Activated naive CD4-positive, alpha-beta T cell (primary cell): ENCODE measurements around the gene PBX4.

Experiments used
- DNase-seq, 4 experiments: peaks; one replicate each; lab custom pipeline; 2025; lab: John Stamatoyannopoulos, UW

Gene PBX4

DNA sequence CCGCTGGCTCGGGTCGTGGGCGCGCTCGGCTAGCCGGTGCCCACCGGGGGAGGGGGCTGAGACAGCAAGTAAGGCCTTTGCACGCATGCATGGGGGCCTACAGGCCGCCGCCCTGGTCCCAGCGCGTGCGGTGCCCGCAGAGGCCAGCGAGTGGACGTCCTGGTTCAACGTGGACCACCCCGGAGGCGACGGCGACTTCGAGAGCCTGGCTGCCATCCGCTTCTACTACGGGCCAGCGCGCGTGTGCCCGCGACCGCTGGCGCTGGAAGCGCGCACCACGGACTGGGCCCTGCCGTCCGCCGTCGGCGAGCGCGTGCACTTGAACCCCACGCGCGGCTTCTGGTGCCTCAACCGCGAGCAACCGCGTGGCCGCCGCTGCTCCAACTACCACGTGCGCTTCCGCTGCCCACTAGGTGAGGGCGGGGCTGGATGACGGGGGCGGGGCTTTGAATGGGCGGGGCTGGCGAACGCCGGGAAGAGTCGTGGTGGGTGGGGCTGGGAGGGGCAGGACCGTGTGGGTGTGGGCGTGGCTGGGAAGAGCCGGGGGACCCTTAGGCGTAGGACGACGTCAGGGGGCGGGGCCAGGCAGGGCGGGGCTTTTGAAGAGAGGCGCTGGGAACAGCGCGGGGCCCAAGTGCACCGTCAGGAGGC is 78.3 kb downstream of the PBX4 start:
- peak in 2 of 4 experiments; percentile 22 to 57 for DNase-seq

DNA sequence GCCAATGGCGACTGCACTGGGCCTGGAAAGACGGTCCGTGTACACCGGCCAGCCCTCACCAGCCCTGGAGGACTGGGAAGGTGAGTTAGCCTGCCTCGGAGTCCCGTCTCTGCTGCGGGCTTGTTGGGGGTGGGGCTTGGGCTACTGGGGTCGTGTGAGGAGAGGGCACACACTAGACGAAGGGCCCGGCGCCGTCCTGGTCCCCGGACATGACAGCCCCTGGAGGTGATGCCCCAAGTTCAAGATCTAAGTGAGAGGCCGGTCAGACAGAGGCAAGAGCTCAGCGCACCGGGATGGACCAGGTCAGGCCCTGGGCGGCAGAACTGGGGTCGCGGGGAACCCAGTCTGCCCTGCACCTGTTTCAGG is 78.8 kb downstream of the PBX4 start:
- DNase-seq, result no peak

DNA sequence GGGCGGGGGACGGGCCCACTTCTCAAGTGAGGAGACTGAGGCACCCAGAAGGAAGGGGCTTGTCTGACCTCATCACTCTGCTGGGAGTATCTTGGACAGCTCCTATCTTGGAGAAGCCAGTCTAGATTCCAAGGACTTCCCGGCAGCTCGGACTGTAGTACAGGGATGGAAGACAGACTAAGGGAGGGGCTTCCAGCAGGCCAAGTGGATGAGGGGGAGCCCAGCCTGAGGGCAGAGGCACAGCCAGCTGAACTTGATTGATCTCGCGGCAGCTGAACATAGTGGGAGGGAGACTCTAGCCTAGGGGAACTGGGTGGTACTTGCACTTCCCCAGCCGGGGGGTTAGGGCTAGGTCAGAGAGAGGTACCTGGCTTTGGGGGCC is 79.7 kb downstream of the PBX4 start:
- no peak for DNase-seq

DNA sequence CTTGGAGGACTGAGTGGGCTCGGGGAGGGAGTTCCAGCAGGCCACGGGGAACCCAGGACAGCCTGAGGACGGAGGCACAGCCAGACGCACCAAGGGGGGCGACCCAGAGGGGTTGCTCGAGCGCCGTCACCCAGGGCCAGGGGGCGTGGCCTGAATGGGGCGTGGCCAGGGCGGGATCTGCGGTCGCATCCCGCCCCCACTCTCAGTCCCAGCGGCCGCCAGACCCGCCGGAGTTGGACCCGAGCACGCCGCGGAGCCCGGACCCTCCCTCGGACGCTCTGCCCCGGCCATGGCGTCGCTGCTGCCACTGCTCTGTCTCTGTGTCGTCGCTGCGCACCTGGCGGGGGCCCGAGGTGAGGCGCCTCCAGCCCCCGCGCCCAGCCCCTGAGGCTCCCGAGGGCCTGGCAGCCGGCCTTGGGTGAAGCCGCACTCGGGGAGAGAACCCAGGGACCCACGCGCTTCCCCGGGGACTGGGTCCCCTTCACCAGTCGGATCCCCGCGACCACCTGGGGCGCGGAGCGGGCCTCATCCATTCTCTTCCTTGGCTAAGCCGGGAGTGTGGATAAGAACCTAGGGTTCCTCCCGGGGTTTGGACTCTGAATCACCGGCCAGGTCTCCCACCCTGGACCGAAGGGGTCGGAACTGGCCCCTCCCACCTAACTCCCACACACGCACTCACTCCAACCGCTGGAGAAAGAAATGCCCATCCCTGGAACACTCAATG is 80.3 kb downstream of the PBX4 start, which contains the start of gene CILP2:
Gene CILP2 (plus strand): TSS at position 205 of the 724 bp plus-strand sequence. CDS start 85 bp downstream, at position 290.
- peak in 2 of 4 experiments; percentile 21 to 49 for DNase-seq

DNA sequence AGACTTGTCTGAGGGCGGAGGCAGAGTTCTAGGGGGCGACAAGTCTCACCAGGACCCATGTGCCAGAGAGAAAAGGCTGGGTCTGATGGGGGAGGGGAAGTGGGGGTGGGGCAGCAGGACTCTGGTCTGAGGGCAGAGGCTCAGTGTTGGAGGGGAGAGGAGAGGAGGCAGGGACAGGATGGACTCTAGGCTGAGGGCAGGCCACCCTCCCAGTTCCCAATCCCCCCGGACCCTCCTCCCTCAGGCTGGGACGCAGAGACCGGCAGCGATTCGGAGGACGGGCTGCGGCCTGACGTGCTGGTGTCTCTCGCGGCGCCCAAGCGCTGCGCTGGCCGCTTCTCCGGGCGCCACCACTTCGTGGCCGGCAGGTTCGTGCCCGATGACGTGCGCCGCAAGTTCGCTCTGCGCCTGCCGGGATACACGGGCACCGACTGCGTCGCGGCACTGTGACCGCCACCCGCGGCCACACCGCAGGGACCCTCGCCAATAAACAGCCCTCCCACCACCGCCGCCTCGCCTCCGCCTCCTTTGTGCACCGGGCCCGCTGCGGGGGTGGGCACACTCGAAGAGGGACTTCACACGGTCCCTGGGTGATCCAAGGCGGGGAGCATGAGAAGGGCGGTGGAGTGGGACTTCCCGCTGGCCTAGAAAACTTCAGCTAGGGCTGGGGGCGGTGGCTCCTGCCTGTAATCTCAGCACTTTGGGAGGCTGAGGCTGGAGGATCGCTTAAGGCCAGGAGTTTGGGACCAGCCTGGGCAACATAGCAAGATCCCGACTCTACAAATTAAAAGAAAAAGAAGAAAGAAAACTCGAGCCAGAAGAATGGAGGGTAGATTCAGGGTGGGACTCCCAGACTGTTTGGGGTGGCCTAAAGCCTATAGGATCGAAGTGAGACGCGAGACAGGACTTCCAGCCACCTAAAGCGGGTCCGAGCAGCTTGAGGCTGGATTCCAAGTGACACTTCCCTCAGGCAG is 81.1 kb downstream of the PBX4 start:
- no peak for DNase-seq

DNA sequence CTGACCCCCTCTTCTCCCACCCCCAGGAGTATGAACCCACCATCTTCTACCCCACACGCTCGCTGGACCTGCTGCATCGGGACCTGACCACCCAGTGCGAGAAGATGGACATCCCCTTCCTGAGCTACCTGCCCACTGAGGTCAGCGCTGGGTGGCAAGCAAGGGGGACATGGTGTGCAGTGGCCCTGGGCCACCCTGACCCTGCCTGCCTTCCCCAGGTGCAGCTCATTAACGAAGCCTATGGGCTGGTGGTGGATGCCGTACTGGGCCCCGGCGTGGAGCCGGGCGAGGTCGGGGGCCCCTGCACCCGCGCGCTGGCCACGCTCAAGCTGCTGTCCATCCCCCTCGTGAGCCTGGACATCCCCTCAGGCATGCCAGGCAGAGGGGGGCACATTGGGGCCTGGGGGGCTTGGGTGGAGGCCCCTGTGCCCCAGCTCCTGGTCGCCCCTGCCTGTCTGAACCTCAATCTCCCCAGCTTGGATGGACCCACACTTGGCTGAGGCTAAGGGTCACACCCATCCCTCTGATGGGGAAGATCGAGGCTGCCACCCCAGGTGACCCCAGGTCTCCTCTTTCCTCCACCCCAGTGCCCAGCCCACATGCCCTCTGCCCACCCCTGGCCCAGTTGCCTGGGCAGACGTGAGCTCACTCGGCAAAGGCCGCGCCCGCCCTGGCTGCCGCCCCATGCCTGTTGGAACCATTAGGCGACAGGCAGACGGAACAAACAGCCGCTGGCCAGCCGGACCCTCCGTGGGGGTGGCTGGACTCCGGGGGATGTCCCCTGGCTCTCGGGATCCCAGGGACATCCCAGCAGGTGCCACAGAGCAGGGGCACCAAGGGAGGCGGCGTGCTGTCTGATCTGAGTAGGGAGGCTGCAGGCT is 82.9 kb downstream of the PBX4 start:
- DNase-seq, result no peak

DNA sequence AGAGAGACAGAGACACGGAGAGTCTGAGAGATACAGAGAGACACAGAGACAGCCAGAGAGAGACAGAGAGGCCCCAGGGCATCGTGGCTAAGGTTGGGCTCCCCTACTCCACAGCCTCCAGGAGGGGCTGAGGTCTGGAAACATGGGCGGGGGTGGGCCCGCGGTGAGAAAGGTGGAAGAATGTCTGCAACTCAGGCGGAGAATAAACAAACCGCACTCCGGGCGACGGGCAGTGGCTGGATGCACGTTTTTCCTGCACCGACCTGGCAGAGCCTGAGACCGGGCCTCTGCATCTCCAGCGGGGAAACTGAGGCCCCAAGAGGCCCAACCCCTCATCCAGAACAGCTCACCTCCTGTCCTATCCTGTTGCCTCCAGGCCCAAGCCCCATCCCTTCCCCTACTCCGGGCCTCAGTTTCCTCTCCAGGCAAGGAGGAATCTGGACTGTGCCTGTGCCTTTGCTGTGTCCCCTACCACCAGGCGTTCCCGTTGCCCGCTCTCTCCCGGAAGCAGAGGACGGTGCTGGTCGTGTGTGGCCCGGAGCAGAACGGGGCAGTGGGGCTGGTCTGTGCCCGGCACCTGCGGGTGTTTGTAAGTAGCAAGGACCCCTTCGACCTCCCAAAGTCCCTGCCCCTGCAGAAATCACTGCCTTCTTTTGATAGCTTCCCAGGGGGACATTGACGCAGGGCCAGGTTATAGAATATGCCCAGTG is 83.8 kb downstream of the PBX4 start:
- no peak for DNase-seq

DNA sequence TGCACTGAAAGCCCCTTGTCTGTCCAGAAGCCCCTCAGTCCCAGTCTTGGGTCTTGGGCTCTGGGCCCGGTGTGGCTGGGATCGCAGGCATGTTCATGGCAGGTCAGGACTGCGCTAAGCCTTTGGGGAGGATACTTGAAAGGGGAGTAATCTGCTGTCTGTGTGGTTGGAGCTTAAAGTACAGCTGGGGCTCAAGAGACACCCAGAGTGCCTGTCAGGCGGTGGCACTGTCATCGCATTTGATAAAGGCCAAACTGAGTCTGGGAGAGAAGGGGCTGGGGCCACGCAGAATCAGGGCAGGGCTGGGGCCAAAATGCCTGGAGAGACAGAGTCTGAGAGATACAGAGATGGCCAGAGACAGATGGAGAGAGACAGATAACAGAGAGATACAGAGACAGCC is 84.6 kb downstream of the PBX4 start:
- DNase-seq, result no peak

DNA sequence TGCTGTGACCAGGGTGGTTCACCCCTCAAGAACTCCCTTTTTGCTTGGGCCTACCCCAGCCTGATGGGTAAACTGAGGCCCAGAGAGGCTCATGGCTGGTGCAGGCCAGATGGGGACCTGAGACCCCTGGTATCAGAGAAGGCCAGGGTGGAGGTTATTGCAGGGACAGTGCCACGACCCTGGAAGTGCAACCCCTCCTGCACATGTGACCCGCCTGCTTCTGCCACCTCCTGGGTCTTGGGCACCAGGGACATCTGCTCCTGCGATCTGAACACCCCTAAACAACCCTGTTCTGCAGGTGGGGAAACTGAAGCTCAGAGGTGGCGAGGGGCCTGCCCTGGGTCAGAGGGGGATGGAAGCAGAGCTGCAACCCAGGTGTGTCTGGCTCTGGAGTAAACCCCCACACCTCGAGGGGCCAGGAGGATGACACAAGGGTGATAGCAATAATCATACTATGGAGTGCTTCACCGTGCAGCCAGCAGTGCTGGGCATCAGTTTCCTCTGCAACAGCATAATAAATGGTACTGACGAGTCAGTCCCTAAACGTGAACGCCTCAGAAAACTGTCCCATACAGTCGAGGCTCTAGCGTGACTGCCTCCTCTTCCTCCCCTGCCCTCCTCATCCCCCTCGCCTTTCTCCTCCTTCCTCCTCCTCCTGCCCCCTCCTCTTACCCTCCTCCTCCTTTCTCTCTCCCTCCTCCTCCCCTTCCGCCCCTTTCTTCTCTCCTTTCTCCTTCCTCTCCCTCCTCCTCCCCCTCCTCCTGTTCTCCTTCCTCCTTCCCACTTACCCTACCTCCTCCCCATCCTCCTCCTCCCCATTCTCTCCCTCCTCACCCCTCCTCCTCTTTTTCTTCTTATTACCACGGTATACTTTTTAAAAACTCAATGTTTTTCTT is 85.4 kb downstream of the PBX4 start:
- DNase-seq, result no peak

DNA sequence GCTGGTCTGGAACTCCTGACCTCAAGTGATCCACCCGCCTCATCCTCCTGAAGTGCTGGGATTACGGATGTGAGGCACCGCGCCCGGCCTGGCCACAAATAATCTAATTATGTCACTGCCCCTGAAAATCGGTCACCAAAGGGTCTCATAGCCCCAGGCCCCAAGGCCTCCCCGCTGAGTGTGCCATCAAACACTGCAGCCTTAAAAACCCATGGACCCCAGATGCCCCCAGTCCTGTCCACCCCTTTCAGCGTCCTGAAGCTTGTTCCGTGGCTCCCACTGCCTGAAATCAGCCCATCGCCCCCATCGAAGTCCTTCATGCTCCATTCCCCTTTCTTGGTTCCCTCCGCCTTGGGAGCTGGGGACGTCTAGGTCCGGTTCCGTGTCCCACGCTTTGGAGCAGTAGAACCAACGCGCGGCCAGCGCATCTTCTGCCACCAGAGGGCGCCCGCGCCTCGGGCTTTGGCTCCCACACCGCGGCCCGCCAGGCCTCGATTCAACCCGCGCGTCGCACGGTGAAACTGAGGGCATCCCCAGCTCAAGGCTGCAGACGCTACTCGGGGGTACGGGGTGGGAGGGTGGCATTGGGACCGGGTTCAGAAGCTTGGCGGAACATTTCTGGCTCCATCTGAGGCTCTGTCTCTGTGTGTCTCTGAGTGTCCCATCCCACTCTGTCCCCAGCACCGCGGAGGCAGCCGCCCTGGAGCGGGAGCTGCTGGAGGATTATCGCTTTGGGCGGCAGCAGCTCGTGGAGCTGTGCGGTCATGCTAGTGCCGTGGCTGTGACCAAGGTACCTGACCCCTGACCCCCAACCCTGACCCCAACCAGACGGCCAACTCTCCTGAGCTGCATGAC is 86.3 kb downstream of the PBX4 start:
- DNase-seq, result peak; percentile 78 to 90 (median 86)

DNA sequence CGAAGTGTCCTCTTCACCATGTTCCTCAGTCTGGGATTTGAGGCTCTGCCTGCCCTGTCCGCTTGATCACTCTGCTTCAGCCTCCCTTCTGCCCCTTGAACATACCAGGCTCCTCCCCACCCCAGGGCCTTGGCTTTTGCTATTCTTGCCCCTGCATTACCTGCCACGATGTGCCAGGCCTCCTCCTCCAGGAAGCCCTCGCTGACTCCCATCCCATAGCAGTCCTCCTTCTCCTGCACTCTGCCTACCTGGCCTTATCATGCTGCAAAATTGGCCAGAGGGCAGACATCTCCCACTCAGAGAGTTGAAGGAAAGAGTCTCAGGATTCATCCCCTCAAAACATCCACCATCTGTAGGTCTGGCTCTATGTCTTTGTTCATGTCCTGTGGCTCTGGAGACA is 87.6 kb downstream of the PBX4 start:
- DNase-seq, result no peak

DNA sequence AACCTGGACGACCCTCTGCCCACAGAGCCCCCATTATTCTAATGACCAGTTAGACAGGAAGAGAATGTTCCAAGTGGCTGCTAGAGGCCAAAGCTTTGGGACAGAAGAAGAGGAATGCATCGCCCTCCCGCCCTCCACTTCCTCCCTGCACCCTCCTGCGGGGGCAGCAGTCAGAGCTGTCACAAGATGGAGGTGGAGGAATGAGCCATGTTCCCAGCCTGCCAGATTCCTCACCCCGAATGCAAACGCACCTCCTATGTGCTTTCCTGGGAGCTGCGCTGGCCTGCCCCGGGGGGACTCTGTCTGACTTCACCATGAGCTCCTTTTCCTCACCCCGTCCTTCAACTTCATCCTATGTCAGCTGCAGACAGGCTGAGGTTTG is 88.1 kb downstream of the PBX4 start:
- DNase-seq, result no peak

DNA sequence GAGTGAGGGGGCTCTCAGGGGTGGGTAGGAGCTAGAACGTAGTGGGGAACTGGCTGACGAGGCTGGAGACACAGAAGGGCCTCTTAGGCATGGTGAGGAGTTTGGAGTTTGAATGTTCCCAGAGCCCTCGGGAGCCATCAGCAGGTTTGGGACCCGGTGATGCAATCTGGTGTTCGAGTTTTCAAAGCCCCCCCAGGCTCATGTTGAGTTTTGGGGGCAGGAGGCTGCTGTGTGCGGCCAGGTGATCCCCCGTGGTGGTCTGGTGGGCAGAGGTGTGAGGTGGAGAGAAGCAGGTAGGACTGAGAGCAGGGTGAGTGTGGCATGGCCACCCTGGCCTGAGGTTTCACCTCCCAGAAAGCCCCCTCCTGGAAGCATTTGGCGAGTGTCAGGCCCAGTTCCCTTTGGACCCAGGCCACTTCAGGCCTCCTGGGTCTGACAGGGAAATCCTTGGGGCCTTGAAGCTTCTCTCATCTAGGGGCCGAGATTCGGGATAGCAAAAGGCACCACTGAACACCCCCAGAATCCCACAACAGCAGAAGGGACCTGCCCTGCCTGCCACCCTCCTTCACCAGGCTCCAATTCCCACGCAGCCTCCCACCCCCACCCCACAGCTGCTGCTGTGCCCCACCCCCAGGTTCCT is 88.6 kb downstream of the PBX4 start:
- DNase-seq, result no peak

DNA sequence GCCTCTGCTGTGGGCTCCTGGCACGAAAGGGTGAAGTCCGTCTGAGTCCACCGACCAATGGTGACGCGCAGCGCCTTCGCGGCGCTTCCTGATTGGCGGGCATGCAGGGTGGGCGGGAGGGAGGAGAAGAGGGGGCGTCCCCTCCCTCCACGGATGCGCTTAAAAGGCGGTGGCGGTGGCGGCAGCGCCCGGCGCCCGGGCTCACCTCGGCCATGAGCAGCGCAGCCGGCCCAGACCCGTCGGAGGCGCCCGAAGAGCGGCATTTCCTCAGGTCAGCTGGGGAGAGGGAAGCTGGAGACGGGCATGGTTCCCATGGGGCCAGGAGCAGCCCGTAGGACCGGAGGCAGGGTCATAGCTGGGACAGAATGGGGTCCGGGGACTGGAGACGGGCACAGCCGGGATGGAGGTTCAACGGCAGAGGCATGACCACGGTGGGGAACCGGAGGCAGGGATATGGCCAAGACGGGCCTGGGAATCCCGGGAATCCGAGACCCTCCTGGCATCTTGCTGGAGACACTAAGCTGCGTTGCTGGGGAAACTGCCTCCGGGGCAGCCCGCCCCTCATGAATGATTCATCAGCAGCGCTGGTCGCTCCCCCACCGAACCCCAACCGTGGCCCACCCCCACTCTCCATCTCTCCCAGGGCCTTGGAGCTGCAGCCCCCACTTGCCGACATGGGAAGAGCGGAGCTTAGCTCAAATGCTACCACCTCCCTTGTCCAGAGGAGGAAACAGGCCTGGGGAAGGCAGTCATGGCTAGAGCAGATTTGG is 89.6 kb downstream of the PBX4 start, which contains the start of gene YJEFN3:
Gene YJEFN3 (plus strand): TSS at position 191 of the 770 bp plus-strand sequence. CDS start 22 bp downstream, at position 213.
- DNase-seq, result no peak

DNA sequence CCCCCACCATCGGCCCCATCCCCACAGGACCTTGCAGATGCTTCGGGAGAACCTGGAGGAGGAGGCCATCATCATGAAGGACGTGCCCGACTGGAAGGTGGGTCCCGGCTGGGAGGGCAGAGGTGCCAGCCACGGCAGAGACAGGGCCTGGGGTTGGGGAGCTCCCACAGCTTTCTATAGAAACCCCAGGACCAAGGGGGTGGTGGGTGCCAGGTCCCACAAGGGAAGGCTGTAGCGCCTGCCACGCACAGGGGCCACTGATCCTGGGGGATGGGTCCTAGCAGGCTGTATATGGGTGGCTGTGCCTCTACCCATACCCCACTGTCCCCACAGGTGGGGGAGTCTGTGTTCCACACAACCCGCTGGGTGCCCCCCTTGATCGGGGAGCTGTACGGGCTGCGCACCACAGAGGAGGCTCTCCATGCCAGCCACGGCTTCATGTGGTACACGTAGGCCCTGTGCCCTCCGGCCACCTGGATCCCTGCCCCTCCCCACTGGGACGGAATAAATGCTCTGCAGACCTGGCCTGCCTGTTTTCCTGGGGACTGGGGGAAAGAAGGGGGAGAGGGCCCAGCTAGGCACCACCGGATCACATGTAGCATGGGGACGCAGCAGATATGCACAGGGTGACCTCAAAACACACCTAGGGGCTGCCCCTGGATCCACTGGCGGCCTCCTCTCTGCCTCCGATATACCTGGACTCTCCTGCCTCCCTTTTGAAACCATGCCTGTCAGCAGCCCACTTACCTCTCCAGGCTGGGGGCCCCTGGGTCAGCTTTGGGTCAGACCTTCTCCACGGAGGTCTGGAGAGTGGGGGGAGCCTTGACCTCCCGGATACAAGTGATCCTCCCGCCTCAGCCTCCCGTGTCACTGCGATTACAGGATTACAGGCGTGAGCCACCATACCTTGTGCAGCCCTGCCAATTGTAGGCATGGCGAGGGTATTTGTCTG is 90.5 kb downstream of the PBX4 start:
- no peak for DNase-seq

DNA sequence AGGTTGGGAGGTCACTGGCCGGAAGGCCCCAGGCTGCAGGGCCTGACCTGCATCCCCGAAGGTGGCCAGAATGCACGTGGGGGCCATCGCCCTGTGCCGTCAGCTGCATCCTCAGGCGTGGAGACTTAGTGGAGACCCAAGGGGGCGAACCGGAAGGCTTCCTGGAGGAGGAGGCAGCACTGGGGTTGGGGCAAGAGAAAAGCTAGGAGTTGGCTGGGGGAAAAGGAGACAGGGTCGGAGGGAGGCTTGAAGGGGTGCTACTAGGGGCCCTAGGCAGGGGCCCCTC is 91.2 kb downstream of the PBX4 start:
- no peak for DNase-seq
